Colon (tissue), 2 donors: ENCODE measurements around the gene TRAK1.

Experiments used
- FAIRE-seq: peaks from 2 replicates; lab custom pipeline; 2012; peaks lifted over from hg19 to GRCh38; lab: Jason Lieb, UNC
- donor health status: control.
- donor health status: control.

TRAK1 gene

GRCh38 chr3:42247576-42248027 lies 156.4 kb downstream of the TRAK1 start:
- FAIRE-seq, result no peak

- no peak for FAIRE-seq
Measured at GRCh38 chr3:42250761-42251160, 159.6 kb downstream of the TRAK1 start.

GRCh38 chr3:42254566-42254965 lies 163.4 kb downstream of the TRAK1 start:
- no peak for FAIRE-seq

GRCh38 chr3:42256135-42256819 lies 165.1 kb downstream of the TRAK1 start:
- FAIRE-seq, result no peak

GRCh38 chr3:42257007-42257406 lies 165.8 kb downstream of the TRAK1 start:
- no peak for FAIRE-seq

GRCh38 chr3:42262525-42262924 lies 171.4 kb downstream of the TRAK1 start:
- no peak for FAIRE-seq

- FAIRE-seq, result no peak
Measured at GRCh38 chr3:42263354-42264346, 172.5 kb downstream of the TRAK1 start.

- FAIRE-seq, result no peak
Measured at GRCh38 chr3:42264399-42265058, 173.4 kb downstream of the TRAK1 start.

GRCh38 chr3:42265059-42265991 lies 174.2 kb downstream of the TRAK1 start:
- FAIRE-seq, result no peak

GRCh38 chr3:42266085-42266484 lies 174.9 kb downstream of the TRAK1 start, which contains the start of gene CCK:
Gene CCK (minus strand): TSS chr3:42266185. CDS start chr3:42263630, 2,555 bp downstream.
- FAIRE-seq, result no peak

GRCh38 chr3:42267878-42268277 lies 176.7 kb downstream of the TRAK1 start:
- no peak for FAIRE-seq

GRCh38 chr3:42269647-42270046 lies 178.5 kb downstream of the TRAK1 start:
- FAIRE-seq, result no peak

GRCh38 chr3:42270561-42270960 lies 179.4 kb downstream of the TRAK1 start:
- no peak for FAIRE-seq

GRCh38 chr3:42271786-42272185 lies 180.6 kb downstream of the TRAK1 start:
- no peak for FAIRE-seq

- FAIRE-seq, result no peak
Measured at GRCh38 chr3:42273361-42273760, 182.2 kb downstream of the TRAK1 start.

- no peak for FAIRE-seq
Measured at GRCh38 chr3:42274266-42274665, 183.1 kb downstream of the TRAK1 start.

- no peak for FAIRE-seq
Measured at GRCh38 chr3:42275217-42275616, 184.1 kb downstream of the TRAK1 start.
